CD4-positive, alpha-beta T cell (primary cell): ENCODE measurements around the gene S100A3. TPM values are rescaled to one million over a fixed set of nuclear protein-coding genes. Genes with fewer than 3 reads are reported as not detected.
A peak's percentile ranks its signal among the peaks of the same experiment; 100 is the strongest.
"Not testable (repeated sequence)": the region's sequence is repeated elsewhere in the genome, so short reads cannot be mapped to it uniquely, and the experiment has no call there.

Experiments used
- ATAC-seq: fragments of 200-7000 bp; cut with Tn5 transposase; one replicate; pipeline ENCODE4 v1.10.0; 2022; ENCODE audit warnings: mild to moderate bottlenecking; ENCODE audit not compliant: poor library complexity
- CTCF ChIA-PET: fragments of 350-600 bp; sonication (Branson Sonifier 250); formaldehyde crosslinking; loops from one replicate; lab custom pipeline; 2021; ENCODE audit warnings: antibody characterized with exemption, inconsistent platforms; lab: Charles Lee
- POLR2A ChIA-PET: fragments of 350-600 bp; sonication (Branson Sonifier 250); formaldehyde crosslinking; loops from one replicate; lab custom pipeline; 2021; ENCODE audit warnings: antibody characterized with exemption, inconsistent platforms; lab: Charles Lee
- DNase-seq, 14 experiments: peaks; one replicate each; pipeline ENCODE4 v3.0.0-alpha.2; 2013 to 2020; ENCODE audit warnings: mixed read lengths in 2 of 14
- H3K27ac ChIP-seq, 2 donors: one replicate each; pipeline versions ENCODE4 v1.5.1 to v1.7.0; 2013; ENCODE audit warnings: low read length in 2 of 2, low read depth in 1 of 2, mild to moderate bottlenecking in 1 of 2
- H3K27me3 ChIP-seq, 2 experiments: 1 replicate in 1 of 2; 2 replicates in 1 of 2; pipeline versions ENCODE4 v1.6.1 to v1.7.0; 2013; ENCODE audit warnings: low read length in 2 of 2, control low read depth in 1 of 2, mild to moderate bottlenecking in 1 of 2, moderate library complexity in 1 of 2; ENCODE audit not compliant: insufficient read depth in 2 of 2, control insufficient read depth in 1 of 2
- H3K36me3 ChIP-seq: one replicate; pipeline ENCODE4 v1.6.1; 2013; ENCODE audit warnings: low read length, control low read depth; ENCODE audit not compliant: insufficient read depth
- H3K4me1 ChIP-seq: one replicate; pipeline ENCODE4 v1.6.1; 2013; ENCODE audit warnings: low read length, control low read depth; ENCODE audit not compliant: insufficient read depth
- H3K4me3 ChIP-seq: one replicate; pipeline ENCODE4 v1.5.1; 2013; ENCODE audit warnings: mild to moderate bottlenecking, low read length, moderate library complexity
- H3K9me3 ChIP-seq, 2 experiments: 1 replicate in 1 of 2; 2 replicates in 1 of 2; pipeline versions ENCODE4 v1.6.1 to v1.7.0; 2013; ENCODE audit warnings: low read length in 2 of 2, mild to moderate bottlenecking in 2 of 2, control low read depth in 1 of 2, moderate library complexity in 1 of 2; ENCODE audit not compliant: control insufficient read depth in 1 of 2, insufficient read depth in 1 of 2
- H3K27ac Mint-ChIP-seq: one replicate; pipeline ENCODE4 v1.8.0; 2020; ENCODE audit warnings: mixed read lengths
- H3K27me3 Mint-ChIP-seq: one replicate; pipeline ENCODE4 v1.8.0; 2021; ENCODE audit warnings: mixed read lengths
- H3K36me3 Mint-ChIP-seq: one replicate; pipeline ENCODE4 v1.8.0; 2021; ENCODE audit warnings: low read depth, mixed read lengths
- H3K4me1 Mint-ChIP-seq: one replicate; pipeline ENCODE4 v1.8.0; 2021; ENCODE audit warnings: low read depth, mixed read lengths
- H3K4me3 Mint-ChIP-seq: one replicate; pipeline ENCODE4 v1.8.0; 2020; ENCODE audit warnings: mild to moderate bottlenecking, mixed read lengths
- H3K9me3 Mint-ChIP-seq: one replicate; pipeline ENCODE4 v1.8.0; 2020; ENCODE audit warnings: mixed read lengths
- CTCF ChIP-seq: fragments of 200-600 bp; IDR thresholded peaks from one replicate; pipeline ENCODE4 v1.8.0; 2022; ENCODE audit warnings: antibody characterized with exemption, mild to moderate bottlenecking
- intact Hi-C, 2 experiments: fragments of 100-400 bp; cut with DNase I in 1 of 2; cut with micrococcal nuclease in 1 of 2; formaldehyde crosslinking; loops; one replicate each; pipeline versions ENCODE4 v1.15.1 to v1.9.0; 2023 to 2025; cut with DNase I, micrococcal nuclease
- total RNA-seq, 174 experiments: library from RNA in 2 of 174; stranded (reverse) in 2 of 174; gene quantifications; one replicate each; pipeline ENCODE4 v1.2.3 and lab custom pipeline; 2021 to 2026

S100A3 gene
- total RNA-seq, 2 experiments from 2014 or later, result not detected

GRCh38 chr1:153526132-153526543 lies 22.9 kb downstream of the S100A3 start:
- no peaks in the 10 kb centered on the region for H3K27me3 ChIP-seq
- ChIA-PET POLR2A (interaction anchor here (2.3 kb wide), 1 partner anchor 108 kb away, joined by 5 read pairs; the partner anchor contains the start of gene CHTOP), CTCF (no interaction called here)
- Mint-ChIP-seq H3K27ac (no peak overlapping the region), H3K27me3 (no peaks in the 10 kb centered on the region), H3K9me3 (no peaks in the 10 kb centered on the region), H3K36me3 (no peaks in the 10 kb centered on the region), H3K4me1 (peaks cover 3% of the 10 kb centered on the region), H3K4me3 (no peak overlapping the region)
- ATAC-seq (no peak), DNase-seq (peak in 1 of 14 experiments; percentile 3)
- H3K4me1 ChIP-seq, result peaks cover 2% of the 10 kb centered on the region
- TF ChIP-seq CTCF, result no peak
- no peaks in the 10 kb centered on the region for H3K36me3 ChIP-seq
- no peak overlapping the region for H3K27ac ChIP-seq
- H3K4me3 ChIP-seq, result no peak overlapping the region
- intact Hi-C loops, result no loop called here
- no peaks in the 10 kb centered on the region for H3K9me3 ChIP-seq

- Histone ChIP-seq H3K27me3 (no peaks in the 10 kb centered on the region), H3K9me3 (no peaks in the 10 kb centered on the region), H3K27ac (no peak overlapping the region), H3K36me3 (no peaks in the 10 kb centered on the region), H3K4me1 (no peaks in the 10 kb centered on the region), H3K4me3 (no peak overlapping the region)
- Mint-ChIP-seq H3K36me3 (no peaks in the 10 kb centered on the region), H3K27ac (no peak overlapping the region), H3K4me3 (no peak overlapping the region), H3K9me3 (no peaks in the 10 kb centered on the region), H3K27me3 (no peaks in the 10 kb centered on the region), H3K4me1 (no peaks in the 10 kb centered on the region)
- ATAC-seq (no peak), DNase-seq (peak in 1 of 14 experiments; percentile 2)
- POLR2A ChIA-PET, result interaction anchor here (0.6 to 2.3 kb wide), 3 partner anchors 20 to 109 kb away, joined by 3 to 5 read pairs (median 3); partner anchors contain the start of gene CHTOP
- CTCF ChIA-PET, result no interaction called here
- intact Hi-C loops, result no loop called here
- TF ChIP-seq CTCF, result no peak
These were observed 23.9 kb downstream of the S100A3 start for GRCh38 chr1:153525088-153525728.

- H3K4me3 Mint-ChIP-seq, H3K36me3 Mint-ChIP-seq, ATAC-seq, H3K4me1 ChIP-seq, H3K9me3 Mint-ChIP-seq, H3K27ac Mint-ChIP-seq, H3K4me1 Mint-ChIP-seq, H3K27ac ChIP-seq, CTCF ChIA-PET, H3K9me3 ChIP-seq, H3K36me3 ChIP-seq, H3K27me3 Mint-ChIP-seq, H3K4me3 ChIP-seq, intact Hi-C loops, H3K27me3 ChIP-seq: not testable (repeated sequence)
- POLR2A ChIA-PET, result interaction anchor here (1.8 kb wide), 1 partner anchor 12 kb away, joined by 4 read pairs; no protein-coding TSS in a partner anchor
- DNase-seq, result peak in 1 of 14 experiments; percentile 6
These were observed 26.6 kb downstream of the S100A3 start for GRCh38 chr1:153522353-153523048.

GRCh38 chr1:153521808-153522207 lies 27.2 kb downstream of the S100A3 start:
- H3K4me3 Mint-ChIP-seq, H3K27ac ChIP-seq, H3K27ac Mint-ChIP-seq, H3K27me3 ChIP-seq, H3K4me1 Mint-ChIP-seq, H3K9me3 Mint-ChIP-seq, H3K4me1 ChIP-seq, H3K36me3 Mint-ChIP-seq, H3K4me3 ChIP-seq, H3K36me3 ChIP-seq, intact Hi-C loops, H3K9me3 ChIP-seq, ATAC-seq, H3K27me3 Mint-ChIP-seq: not testable (repeated sequence)
- DNase-seq, result peak in 1 of 14 experiments; percentile 2
- ChIA-PET CTCF (interaction anchor here (0.6 kb wide), 1 partner anchor 627 kb away, joined by 3 read pairs; no protein-coding TSS in a partner anchor), POLR2A (interaction anchor here (1.8 kb wide), 1 partner anchor 13 kb away, joined by 4 read pairs; no protein-coding TSS in a partner anchor)
